GM12878 (cell line): ENCODE measurements around the gene WDR48. TPM values are rescaled to one million over a fixed set of nuclear protein-coding genes. Genes with fewer than 3 reads are reported as not detected.

ENCODE experiments used
- ATAC-seq: fragments of 200-7000 bp; cut with Tn5 transposase; 3 replicates; pipeline ENCODE4 v1.9.1; 2020; ENCODE audit warnings: mild to moderate bottlenecking, moderate library complexity
- BruUV-seq: library from RNA; stranded (reverse); fragments of 400-500 nt; replicated peaks from 2 replicates; lab custom pipeline; 2021; lab: Mats Ljungman, UMichigan
- CTCF ChIA-PET: fragments of 300-600 bp; sonication (Branson Sonifier 250); formaldehyde crosslinking; extraction: SDS; loops from one replicate; lab custom pipeline; 2021; ENCODE audit warnings: inconsistent platforms; lab: Yijun Ruan, JAX
- POLR2A ChIA-PET: fragments of 350-600 bp; formaldehyde crosslinking; extraction: SDS; loops from one replicate; lab custom pipeline; 2021; ENCODE audit warnings: inconsistent platforms; lab: Charles Lee
- RAD21 ChIA-PET: fragments of 300-600 bp; sonication (Branson Sonifier 250); formaldehyde crosslinking; loops from one replicate; lab custom pipeline; 2023; ENCODE audit warnings: antibody characterized with exemption; ENCODE audit not compliant: unreplicated experiment; lab: Charles Lee
- SMC1A ChIA-PET: fragments of 300-600 bp; sonication (Branson Sonifier 250); formaldehyde crosslinking; loops from one replicate; lab custom pipeline; 2023; ENCODE audit not compliant: unreplicated experiment, uncharacterized antibody; lab: Charles Lee
- DNase-seq: peaks from one replicate; pipeline ENCODE4 v3.0.0-alpha.2; 2011; ENCODE audit warnings: low read depth, low spot score
- FAIRE-seq: peaks from 3 replicates; lab custom pipeline; 2011; peaks lifted over from hg19 to GRCh38; lab: Jason Lieb, UNC
- H2AFZ ChIP-seq: 2 replicates; pipeline ENCODE4 v1.6.0; 2011; ENCODE audit warnings: low read depth, low read length, control low read depth; ENCODE audit not compliant: control insufficient read depth
- H3K27ac ChIP-seq: 2 replicates; pipeline ENCODE4 v1.5.1; 2011; ENCODE audit warnings: control low read depth; ENCODE audit not compliant: control insufficient read depth, insufficient read depth
- H3K27me3 ChIP-seq, 2 experiments: replicated peaks in 1 of 2; 2 replicates each; pipeline versions ENCODE4 v1.6.0 to v1.6.1; 2011; ENCODE audit warnings: low read length in 1 of 2; ENCODE audit not compliant: control insufficient read depth in 2 of 2, insufficient read depth in 2 of 2
- H3K36me3 ChIP-seq, 2 experiments: 2 replicates each; pipeline ENCODE4 v1.5.1; 2011; ENCODE audit warnings: low read length in 1 of 2; ENCODE audit not compliant: control insufficient read depth in 2 of 2, insufficient read depth in 2 of 2
- H3K4me1 ChIP-seq: 2 replicates; pipeline ENCODE4 v1.6.1; 2011; ENCODE audit warnings: mild to moderate bottlenecking, low read length, moderate library complexity, mixed read lengths; ENCODE audit not compliant: control insufficient read depth, insufficient read depth
- H3K4me2 ChIP-seq: 2 replicates; pipeline ENCODE4 v1.6.0; 2011; ENCODE audit warnings: control low read depth; ENCODE audit not compliant: control insufficient read depth, insufficient read depth
- H3K4me3 ChIP-seq: fragments of 200-600 bp; sonication (generic); 2 replicates; pipeline ENCODE4 v1.5.1; 2016
- H3K79me2 ChIP-seq: 2 replicates; pipeline ENCODE4 v1.6.0; 2011; ENCODE audit warnings: low read length; ENCODE audit not compliant: control insufficient read depth, insufficient read depth
- H3K9ac ChIP-seq: 2 replicates; pipeline ENCODE4 v1.8.0; 2011; ENCODE audit warnings: low read length, control low read depth, mixed read lengths; ENCODE audit not compliant: control insufficient read depth, insufficient read depth
- H3K9me3 ChIP-seq: replicated peaks from 3 replicates; pipeline ENCODE4 v1.5.1; 2011; ENCODE audit warnings: mild to moderate bottlenecking, low read length; ENCODE audit not compliant: control insufficient read depth, insufficient read depth
- H4K20me1 ChIP-seq: 2 replicates; pipeline ENCODE4 v1.6.0; 2011; ENCODE audit not compliant: control insufficient read depth, insufficient read depth
- CBFB ChIP-seq: IDR thresholded peaks from 2 replicates; pipeline ENCODE4 v1.6.1; 2016; ENCODE audit warnings: antibody characterized with exemption, low read depth
- CHD1 ChIP-seq: IDR thresholded peaks from 2 replicates; pipeline ENCODE4 v1.6.1; 2012; ENCODE audit warnings: low read depth, low read length, improper control_type of control experiment
- EGR1 ChIP-seq, 2 experiments: IDR thresholded peaks; 1 replicate in 1 of 2; 2 replicates in 1 of 2; pipeline ENCODE4 v1.6.1; 2011 to 2012; ENCODE audit warnings: low read depth in 2 of 2, low read length in 2 of 2, borderline replicate concordance in 1 of 2, mild to moderate bottlenecking in 1 of 2, moderate library complexity in 1 of 2
- EP300 ChIP-seq, 2 experiments: fragments of 150-350 bp in 1 of 2; IDR thresholded peaks; 2 replicates each; pipeline ENCODE4 v1.6.1; 2011 to 2012; ENCODE audit warnings: low read depth in 2 of 2, low read length in 2 of 2, borderline replicate concordance in 1 of 2, improper control_type of control experiment in 1 of 2, inconsistent platforms in 1 of 2; ENCODE audit not compliant: control insufficient read depth in 1 of 2
- FOXM1 ChIP-seq: IDR thresholded peaks from 2 replicates; pipeline ENCODE4 v1.6.1; 2012; ENCODE audit warnings: low read depth, mild to moderate bottlenecking, inconsistent platforms, low read length, moderate library complexity
- HDAC2 ChIP-seq: fragments of 200-600 bp; sonication (generic); IDR thresholded peaks from 2 replicates; pipeline ENCODE4 v1.6.1; 2017
- MEF2B ChIP-seq: fragments of 450-650 bp; IDR thresholded peaks from 2 replicates; pipeline ENCODE4 v1.6.1; 2018; ENCODE audit warnings: mild to moderate bottlenecking, moderate library complexity; ENCODE audit not compliant: partially characterized antibody, poor library complexity, severe bottlenecking
- PML ChIP-seq: IDR thresholded peaks from 2 replicates; pipeline ENCODE4 v1.6.1; 2012; ENCODE audit warnings: low read length, inconsistent platforms
- RAD21 ChIP-seq: IDR thresholded peaks from 2 replicates; pipeline ENCODE4 v1.6.1; 2011; ENCODE audit warnings: mild to moderate bottlenecking, low read depth, low read length, moderate library complexity; ENCODE audit not compliant: insufficient read depth
- RBBP5 ChIP-seq: fragments of 200-600 bp; sonication (generic); conservative IDR thresholded peaks from 2 replicates; pipeline ENCODE4 v1.6.1; 2016
- SMAD5 ChIP-seq: IDR thresholded peaks from 2 replicates; pipeline ENCODE4 v1.6.1; 2016; ENCODE audit warnings: antibody characterized with exemption, low read depth
- SMC3 ChIP-seq: IDR thresholded peaks from 2 replicates; pipeline ENCODE4 v1.6.1; 2011; ENCODE audit warnings: low read length, improper control_type of control experiment, borderline replicate concordance
- STAT1 ChIP-seq: fragments of 450-650 bp; conservative IDR thresholded peaks from 2 replicates; pipeline ENCODE4 v1.6.1; 2014; ENCODE audit warnings: antibody characterized with exemption, mild to moderate bottlenecking
- ZNF207 ChIP-seq: fragments of 450-650 bp; IDR thresholded peaks from 2 replicates; pipeline ENCODE4 v1.6.1; 2014; ENCODE audit warnings: antibody characterized with exemption, mild to moderate bottlenecking, borderline replicate concordance
- ZNF274 ChIP-seq: IDR thresholded peaks from one replicate; pipeline ENCODE4 v1.8.0; 2011; ENCODE audit not compliant: insufficient read length, insufficient read depth
- WGBS: methylation state at CpG from one replicate; pipeline ENCODE4 v1.1.6; 2016; ENCODE audit warnings: low lambda C conversion rate; ENCODE audit not compliant: insufficient replicate concordance, insufficient coverage; ENCODE audit errors: missing lambda C conversion rate; 5-methylcytosine and 5-hydroxymethylcytosine counted together
- in situ Hi-C: fragments of 300-500 bp; cut with MboI; formaldehyde crosslinking; loops from 9 replicates; pipeline ENCODE4 v1.14.3; 2018; ENCODE audit warnings: mixed read lengths
- intact Hi-C: fragments of 100-400 bp; cut with micrococcal nuclease; formaldehyde crosslinking; loops from one replicate; pipeline ENCODE4 v1.14.2; 2022; ENCODE audit not compliant: unreplicated experiment
- polyA plus RNA-seq, 11 experiments: library from polyadenylated mRNA; depleted of rRNA in 4 of 11; unstranded in 6 of 11; stranded (reverse) in 5 of 11; fragments of >200 nt; fragmentation: Nextera tagmentation in 4 of 11; fragmentation: Illumina TruSeq in 1 of 11; extraction: Ambion mirVana in 4 of 11; extraction: Trizol in 1 of 11; gene quantifications; 1 replicate in 1 of 11; 2 replicates in 10 of 11; pipeline versions ENCODE4 v1.2.1 to v1.2.3, GENCODE V29; 2011 to 2016; ENCODE audit warnings: inconsistent platforms in 2 of 11, missing spikeins in 2 of 11, low read depth in 1 of 11
- total RNA-seq, 4 experiments: library from RNA; depleted of rRNA in 3 of 4; stranded (reverse); fragments of >200 nt in 3 of 4; fragmentation: Illumina TruSeq in 1 of 4; extraction: Trizol in 1 of 4; gene quantifications; 2 replicates each; pipeline versions ENCODE4 v1.2.1 to v1.2.3, GENCODE V29; 2013 to 2021
- TF ChIP-seq, protein P1 (sequence below): fragments of 150-350 bp; IDR thresholded peaks from 2 replicates; pipeline ENCODE4 v1.6.1; 2014; ENCODE audit warnings: mild to moderate bottlenecking, low read depth, low read length
- TF ChIP-seq, protein P2 (sequence below): fragments of 450-650 bp; IDR thresholded peaks from 2 replicates; pipeline ENCODE4 v1.6.1; 2014; ENCODE audit warnings: mild to moderate bottlenecking

Gene WDR48
- total and polyA plus RNA-seq, 10 of the 15 experiments (the other 5 are each of a cell fraction or from before 2014, with no cell fraction given) = 16.8 to 43.8 (median 29.0) TPM

- H2AFZ ChIP-seq = no peak overlapping the region
- H3K9me3 ChIP-seq = no peaks in the 10 kb centered on the region
- H4K20me1 ChIP-seq = no peaks in the 10 kb centered on the region
- BruUV-seq = no TSS peak
- no peak for FAIRE-seq
- H3K27me3 ChIP-seq = no peaks in the 10 kb centered on the region
- ChIA-PET POLR2A (no interaction called here), RAD21 (no interaction called here), CTCF (interaction anchor here (0.6 to 6.2 kb wide), 3 partner anchors 12 to 149 kb away, joined by 3 to 62 read pairs (median 5); no protein-coding TSS in a partner anchor), SMC1A (interaction anchor here (0.9 kb wide), 1 partner anchor 16 kb away, joined by 3 read pairs; no protein-coding TSS in a partner anchor)
- H3K4me2 ChIP-seq = no peak overlapping the region
- no peaks in the 10 kb centered on the region for H3K36me3 ChIP-seq
- no peak overlapping the region for H3K9ac ChIP-seq
- 53% methylated on average over 2 of the region's 2 CpGs for WGBS
- in situ Hi-C loops = no loop called here
- no peak for DNase-seq
- no peak overlapping the region for H3K27ac ChIP-seq
- H3K4me1 ChIP-seq = no peaks in the 10 kb centered on the region
- no peak for ATAC-seq
- no peak for TF ChIP-seq HDAC2
- no peak for TF ChIP-seq EGR1 (IDR thresholded peaks at IDR 0.05; ENCODE audit: borderline replicate concordance in 1 of 2, low read depth in 2 of 2, low read length in 2 of 2)
- TF ChIP-seq, protein P1, sequence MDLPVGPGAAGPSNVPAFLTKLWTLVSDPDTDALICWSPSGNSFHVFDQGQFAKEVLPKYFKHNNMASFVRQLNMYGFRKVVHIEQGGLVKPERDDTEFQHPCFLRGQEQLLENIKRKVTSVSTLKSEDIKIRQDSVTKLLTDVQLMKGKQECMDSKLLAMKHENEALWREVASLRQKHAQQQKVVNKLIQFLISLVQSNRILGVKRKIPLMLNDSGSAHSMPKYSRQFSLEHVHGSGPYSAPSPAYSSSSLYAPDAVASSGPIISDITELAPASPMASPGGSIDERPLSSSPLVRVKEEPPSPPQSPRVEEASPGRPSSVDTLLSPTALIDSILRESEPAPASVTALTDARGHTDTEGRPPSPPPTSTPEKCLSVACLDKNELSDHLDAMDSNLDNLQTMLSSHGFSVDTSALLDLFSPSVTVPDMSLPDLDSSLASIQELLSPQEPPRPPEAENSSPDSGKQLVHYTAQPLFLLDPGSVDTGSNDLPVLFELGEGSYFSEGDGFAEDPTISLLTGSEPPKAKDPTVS = no peak
- TF ChIP-seq SMC3 = no peak
- no peak for TF ChIP-seq PML
- TF ChIP-seq EP300 (IDR thresholded peaks at IDR 0.05; ENCODE audit: borderline replicate concordance in 1 of 2, control insufficient read depth in 1 of 2, low read depth in 2 of 2, low read length in 2 of 2) = no peak
- no peak for TF ChIP-seq CHD1
- no peak for TF ChIP-seq RBBP5
- TF ChIP-seq, protein P2, sequence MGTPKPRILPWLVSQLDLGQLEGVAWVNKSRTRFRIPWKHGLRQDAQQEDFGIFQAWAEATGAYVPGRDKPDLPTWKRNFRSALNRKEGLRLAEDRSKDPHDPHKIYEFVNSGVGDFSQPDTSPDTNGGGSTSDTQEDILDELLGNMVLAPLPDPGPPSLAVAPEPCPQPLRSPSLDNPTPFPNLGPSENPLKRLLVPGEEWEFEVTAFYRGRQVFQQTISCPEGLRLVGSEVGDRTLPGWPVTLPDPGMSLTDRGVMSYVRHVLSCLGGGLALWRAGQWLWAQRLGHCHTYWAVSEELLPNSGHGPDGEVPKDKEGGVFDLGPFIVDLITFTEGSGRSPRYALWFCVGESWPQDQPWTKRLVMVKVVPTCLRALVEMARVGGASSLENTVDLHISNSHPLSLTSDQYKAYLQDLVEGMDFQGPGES = no peak
- TF ChIP-seq FOXM1 = no peak
- TF ChIP-seq ZNF274 = no peak
- TF ChIP-seq ZNF207 = no peak
- no peak for TF ChIP-seq CBFB
- no peak for TF ChIP-seq SMAD5
- no peak for TF ChIP-seq STAT1
- no peak for TF ChIP-seq MEF2B
- TF ChIP-seq RAD21 = no peak
- H3K79me2 ChIP-seq = no peaks in the 10 kb centered on the region
- intact Hi-C loops = no loop called here
- H3K4me3 ChIP-seq = no peak overlapping the region
These were observed 38.5 kb upstream of the WDR48 start for GRCh38 chr3:39013289-39013688.
